K562 (cell line): Measurements from ENCODE around the gene SUPT3H.

Experiments
- ATF1 ChIP-seq, 2 experiments: fragments of 450-650 bp in 1 of 2; IDR thresholded peaks; 2 replicates each; pipeline ENCODE4 v1.6.1; 2016; ENCODE audit warnings: missing compliant biosample characterization in 1 of 2, missing genetic modification characterization in 1 of 2
- GABPA ChIP-seq: fragments of 200-800 bp; sonication (Bioruptor generic); conservative IDR thresholded peaks from 2 replicates; pipeline ENCODE4 v1.6.1; 2016; ENCODE audit warnings: low read depth, missing genetic modification characterization, missing compliant biosample characterization
- IRF1 ChIP-seq: sonication (generic); formaldehyde crosslinking; IDR thresholded peaks from 2 replicates; pipeline ENCODE4 v1.8.0; 2022; ENCODE audit warnings: missing genetic modification reagents, mild to moderate bottlenecking, borderline replicate concordance

- TF ChIP-seq GABPA (tag) (no peak), ATF1 (CRISPR knock-in tag; IDR thresholded peaks at IDR 0.05) (no peak), ATF1 (tag; IDR thresholded peaks at IDR 0.05) (no peak), IRF1 (CRISPR knock-in tag) (no peak)
Observed at GRCh38 chr6:44784195-44784594, 593.5 kb downstream of the SUPT3H start.
